ENCODE data around the gene CD47. TPM values are rescaled to one million over a fixed set of nuclear protein-coding genes. Genes with fewer than 3 reads are reported as not detected.
A peak's percentile ranks its signal among the peaks of the same experiment; 100 is the strongest.

CD47 gene
- total RNA-seq, 1 experiment from 2014 or later = 16.3 TPM

DNA sequence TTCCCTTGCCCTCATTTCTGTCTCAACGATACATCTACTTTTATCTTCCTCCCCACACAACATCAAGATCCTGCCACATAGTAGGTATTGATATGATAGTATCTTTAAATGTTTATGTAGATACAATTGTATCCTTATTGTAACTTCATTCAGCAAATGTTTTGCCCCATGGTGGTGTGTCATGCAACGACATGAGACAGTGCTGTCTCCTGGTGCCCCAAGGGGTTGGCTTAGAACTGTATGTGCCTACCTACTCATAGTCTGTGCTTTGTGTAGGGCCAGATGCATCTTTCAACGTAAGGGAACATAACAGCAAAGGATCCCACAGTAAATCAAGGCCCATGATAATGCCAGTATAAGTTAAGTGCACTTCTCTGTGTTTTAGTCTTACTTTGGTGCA is 2.8 kb upstream of the CD47 start:
- no peak for DNase-seq (ENCODE audit: low spot score)
- H3K9me3 Mint-ChIP-seq = no peaks in the 10 kb centered on the region; the same call in 1 of the 2 replicates
- CTCF ChIA-PET = no interaction called here
- ATAC-seq = no peak
- no peak overlapping the region for H3K4me3 Mint-ChIP-seq
- no peak overlapping the region for H3K27ac Mint-ChIP-seq
- peaks cover 12% of the 10 kb centered on the region for H3K4me1 Mint-ChIP-seq
- no peaks in the 10 kb centered on the region for H3K36me3 Mint-ChIP-seq
- TF ChIP-seq ZBTB21 (CRISPR knock-in tag; IDR thresholded peaks at IDR 0.05; ENCODE audit: borderline replicate concordance) (no peak), MXD4 (CRISPR knock-in tag; IDR thresholded peaks at IDR 0.05; ENCODE audit: borderline replicate concordance) (no peak)
- POLR2A ChIA-PET = no interaction called here
- peaks cover 36% of the 10 kb centered on the region for H3K27me3 Mint-ChIP-seq (ENCODE audit: low read depth)

DNA sequence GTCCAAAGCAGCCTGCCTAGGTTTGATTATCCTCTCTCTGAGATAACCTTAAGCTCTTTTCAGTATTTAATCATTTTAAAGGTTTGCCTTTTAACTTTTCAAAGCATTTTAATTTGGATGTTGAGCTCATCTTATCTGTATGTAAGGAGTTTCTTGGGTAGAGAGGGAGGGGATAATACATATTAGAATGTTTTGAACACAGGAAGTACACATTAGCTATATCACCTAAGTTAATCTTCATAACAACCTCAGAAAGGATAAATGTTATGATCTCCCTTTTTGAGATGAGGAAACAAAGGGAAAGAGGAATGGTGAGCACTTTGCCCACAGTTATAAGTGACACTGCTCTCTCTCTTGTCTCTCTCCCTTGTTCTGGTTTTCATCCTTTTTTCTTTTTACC is 2.2 kb upstream of the CD47 start:
- no peak overlapping the region for H3K27ac Mint-ChIP-seq
- CTCF ChIA-PET = no interaction called here
- no peaks in the 10 kb centered on the region; the same call in 1 of the 2 replicates for H3K9me3 Mint-ChIP-seq
- H3K4me3 Mint-ChIP-seq = no peak overlapping the region
- H3K36me3 Mint-ChIP-seq = no peaks in the 10 kb centered on the region
- POLR2A ChIA-PET = no interaction called here
- peaks cover 36% of the 10 kb centered on the region for H3K27me3 Mint-ChIP-seq (ENCODE audit: low read depth)
- TF ChIP-seq ZNF423 (CRISPR knock-in tag; IDR thresholded peaks at IDR 0.05) (no peak), MXD4 (CRISPR knock-in tag; IDR thresholded peaks at IDR 0.05; ENCODE audit: borderline replicate concordance) (no peak), ZBTB21 (CRISPR knock-in tag; IDR thresholded peaks at IDR 0.05; ENCODE audit: borderline replicate concordance) (no peak), ZNF671 (CRISPR knock-in tag; IDR thresholded peaks at IDR 0.05) (no peak), ELF4 (CRISPR knock-in tag; IDR thresholded peaks at IDR 0.05; ENCODE audit: low read depth) (no peak), FOXK1 (CRISPR knock-in tag; IDR thresholded peaks at IDR 0.05) (no peak), TEAD4 (CRISPR knock-in tag; IDR thresholded peaks at IDR 0.05) (no peak), ZNF219 (CRISPR knock-in tag; IDR thresholded peaks at IDR 0.05; ENCODE audit: borderline replicate concordance) (no peak)
- TF ChIP-seq, protein P1, sequence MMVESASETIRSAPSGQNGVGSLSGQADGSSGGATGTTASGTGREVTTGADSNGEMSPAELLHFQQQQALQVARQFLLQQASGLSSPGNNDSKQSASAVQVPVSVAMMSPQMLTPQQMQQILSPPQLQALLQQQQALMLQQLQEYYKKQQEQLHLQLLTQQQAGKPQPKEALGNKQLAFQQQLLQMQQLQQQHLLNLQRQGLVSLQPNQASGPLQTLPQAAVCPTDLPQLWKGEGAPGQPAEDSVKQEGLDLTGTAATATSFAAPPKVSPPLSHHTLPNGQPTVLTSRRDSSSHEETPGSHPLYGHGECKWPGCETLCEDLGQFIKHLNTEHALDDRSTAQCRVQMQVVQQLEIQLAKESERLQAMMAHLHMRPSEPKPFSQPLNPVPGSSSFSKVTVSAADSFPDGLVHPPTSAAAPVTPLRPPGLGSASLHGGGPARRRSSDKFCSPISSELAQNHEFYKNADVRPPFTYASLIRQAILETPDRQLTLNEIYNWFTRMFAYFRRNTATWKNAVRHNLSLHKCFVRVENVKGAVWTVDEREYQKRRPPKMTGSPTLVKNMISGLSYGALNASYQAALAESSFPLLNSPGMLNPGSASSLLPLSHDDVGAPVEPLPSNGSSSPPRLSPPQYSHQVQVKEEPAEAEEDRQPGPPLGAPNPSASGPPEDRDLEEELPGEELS (CRISPR knock-in tag; IDR thresholded peaks at IDR 0.05) = no peak
- TF ChIP-seq, protein P2, sequence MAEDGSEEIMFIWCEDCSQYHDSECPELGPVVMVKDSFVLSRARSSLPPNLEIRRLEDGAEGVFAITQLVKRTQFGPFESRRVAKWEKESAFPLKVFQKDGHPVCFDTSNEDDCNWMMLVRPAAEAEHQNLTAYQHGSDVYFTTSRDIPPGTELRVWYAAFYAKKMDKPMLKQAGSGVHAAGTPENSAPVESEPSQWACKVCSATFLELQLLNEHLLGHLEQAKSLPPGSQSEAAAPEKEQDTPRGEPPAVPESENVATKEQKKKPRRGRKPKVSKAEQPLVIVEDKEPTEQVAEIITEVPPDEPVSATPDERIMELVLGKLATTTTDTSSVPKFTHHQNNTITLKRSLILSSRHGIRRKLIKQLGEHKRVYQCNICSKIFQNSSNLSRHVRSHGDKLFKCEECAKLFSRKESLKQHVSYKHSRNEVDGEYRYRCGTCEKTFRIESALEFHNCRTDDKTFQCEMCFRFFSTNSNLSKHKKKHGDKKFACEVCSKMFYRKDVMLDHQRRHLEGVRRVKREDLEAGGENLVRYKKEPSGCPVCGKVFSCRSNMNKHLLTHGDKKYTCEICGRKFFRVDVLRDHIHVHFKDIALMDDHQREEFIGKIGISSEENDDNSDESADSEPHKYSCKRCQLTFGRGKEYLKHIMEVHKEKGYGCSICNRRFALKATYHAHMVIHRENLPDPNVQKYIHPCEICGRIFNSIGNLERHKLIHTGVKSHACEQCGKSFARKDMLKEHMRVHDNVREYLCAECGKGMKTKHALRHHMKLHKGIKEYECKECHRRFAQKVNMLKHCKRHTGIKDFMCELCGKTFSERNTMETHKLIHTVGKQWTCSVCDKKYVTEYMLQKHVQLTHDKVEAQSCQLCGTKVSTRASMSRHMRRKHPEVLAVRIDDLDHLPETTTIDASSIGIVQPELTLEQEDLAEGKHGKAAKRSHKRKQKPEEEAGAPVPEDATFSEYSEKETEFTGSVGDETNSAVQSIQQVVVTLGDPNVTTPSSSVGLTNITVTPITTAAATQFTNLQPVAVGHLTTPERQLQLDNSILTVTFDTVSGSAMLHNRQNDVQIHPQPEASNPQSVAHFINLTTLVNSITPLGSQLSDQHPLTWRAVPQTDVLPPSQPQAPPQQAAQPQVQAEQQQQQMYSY (CRISPR knock-in tag; IDR thresholded peaks at IDR 0.05) = no peak
- TF ChIP-seq, protein P3, sequence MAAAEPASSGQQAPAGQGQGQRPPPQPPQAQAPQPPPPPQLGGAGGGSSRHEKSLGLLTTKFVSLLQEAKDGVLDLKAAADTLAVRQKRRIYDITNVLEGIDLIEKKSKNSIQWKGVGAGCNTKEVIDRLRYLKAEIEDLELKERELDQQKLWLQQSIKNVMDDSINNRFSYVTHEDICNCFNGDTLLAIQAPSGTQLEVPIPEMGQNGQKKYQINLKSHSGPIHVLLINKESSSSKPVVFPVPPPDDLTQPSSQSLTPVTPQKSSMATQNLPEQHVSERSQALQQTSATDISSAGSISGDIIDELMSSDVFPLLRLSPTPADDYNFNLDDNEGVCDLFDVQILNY (CRISPR knock-in tag; IDR thresholded peaks at IDR 0.05) = no peak
- TF ChIP-seq, protein P4, sequence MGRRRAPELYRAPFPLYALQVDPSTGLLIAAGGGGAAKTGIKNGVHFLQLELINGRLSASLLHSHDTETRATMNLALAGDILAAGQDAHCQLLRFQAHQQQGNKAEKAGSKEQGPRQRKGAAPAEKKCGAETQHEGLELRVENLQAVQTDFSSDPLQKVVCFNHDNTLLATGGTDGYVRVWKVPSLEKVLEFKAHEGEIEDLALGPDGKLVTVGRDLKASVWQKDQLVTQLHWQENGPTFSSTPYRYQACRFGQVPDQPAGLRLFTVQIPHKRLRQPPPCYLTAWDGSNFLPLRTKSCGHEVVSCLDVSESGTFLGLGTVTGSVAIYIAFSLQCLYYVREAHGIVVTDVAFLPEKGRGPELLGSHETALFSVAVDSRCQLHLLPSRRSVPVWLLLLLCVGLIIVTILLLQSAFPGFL (CRISPR knock-in tag; IDR thresholded peaks at IDR 0.05; ENCODE audit: borderline replicate concordance) = no peak
- ATAC-seq = no peak
- peaks cover 12% of the 10 kb centered on the region for H3K4me1 Mint-ChIP-seq
- DNase-seq (ENCODE audit: low spot score) = no peak

DNA sequence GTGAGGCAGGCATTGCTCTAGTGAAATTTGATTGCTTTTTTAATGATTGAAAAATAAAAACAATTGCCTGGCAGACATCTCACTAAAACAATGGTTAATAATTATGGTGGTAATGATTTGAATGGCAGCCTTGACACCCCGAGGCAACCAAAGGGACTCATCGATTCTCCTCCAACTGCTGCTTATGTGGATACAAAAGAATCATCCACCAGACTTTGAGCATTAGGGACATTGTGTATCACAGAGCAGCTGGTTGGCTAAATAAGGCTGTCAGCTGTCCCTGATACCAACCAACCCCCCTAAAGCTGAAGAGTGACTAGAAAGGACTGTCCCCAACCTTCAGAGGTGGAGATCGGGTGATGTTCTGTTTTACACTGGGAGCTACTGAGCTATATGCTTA is 1.7 kb upstream of the CD47 start:
- ChIA-PET POLR2A (interaction anchor here (0.6 kb wide), 1 partner anchor 16 kb away, joined by 3 read pairs; no protein-coding TSS in a partner anchor), CTCF (interaction anchor here (1.6 kb wide), 1 partner anchor 22 kb away, joined by 3 read pairs; no protein-coding TSS in a partner anchor)
- H3K4me1 Mint-ChIP-seq = peaks cover 12% of the 10 kb centered on the region
- ATAC-seq (no peak), DNase-seq (ENCODE audit: low spot score) (no peak)
- no peak overlapping the region for H3K27ac Mint-ChIP-seq
- H3K9me3 Mint-ChIP-seq = no peaks in the 10 kb centered on the region; the same call in 1 of the 2 replicates
- H3K4me3 Mint-ChIP-seq = peak overlapping the region; percentile 85
- H3K36me3 Mint-ChIP-seq = no peaks in the 10 kb centered on the region
- peaks cover 36% of the 10 kb centered on the region for H3K27me3 Mint-ChIP-seq (ENCODE audit: low read depth)
- no peak for TF ChIP-seq ZNF138 (CRISPR knock-in tag; conservative IDR thresholded peaks at IDR 0.05)
- TF ChIP-seq, protein P5, sequence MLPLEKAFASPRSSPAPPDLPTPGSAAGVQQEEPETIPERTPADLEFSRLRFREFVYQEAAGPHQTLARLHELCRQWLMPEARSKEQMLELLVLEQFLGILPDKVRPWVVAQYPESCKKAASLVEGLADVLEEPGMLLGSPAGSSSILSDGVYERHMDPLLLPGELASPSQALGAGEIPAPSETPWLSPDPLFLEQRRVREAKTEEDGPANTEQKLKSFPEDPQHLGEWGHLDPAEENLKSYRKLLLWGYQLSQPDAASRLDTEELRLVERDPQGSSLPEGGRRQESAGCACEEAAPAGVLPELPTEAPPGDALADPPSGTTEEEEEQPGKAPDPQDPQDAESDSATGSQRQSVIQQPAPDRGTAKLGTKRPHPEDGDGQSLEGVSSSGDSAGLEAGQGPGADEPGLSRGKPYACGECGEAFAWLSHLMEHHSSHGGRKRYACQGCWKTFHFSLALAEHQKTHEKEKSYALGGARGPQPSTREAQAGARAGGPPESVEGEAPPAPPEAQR (CRISPR knock-in tag; IDR thresholded peaks at IDR 0.05) = no peak
- TF ChIP-seq NR1H2 (CRISPR knock-in tag; IDR thresholded peaks at IDR 0.05) = no peak
- TF ChIP-seq NFE2L1 (CRISPR knock-in tag; IDR thresholded peaks at IDR 0.05) = no peak
- TF ChIP-seq CBFB (CRISPR knock-in tag; IDR thresholded peaks at IDR 0.05; ENCODE audit: low read depth) = no peak
- TF ChIP-seq, protein P6, sequence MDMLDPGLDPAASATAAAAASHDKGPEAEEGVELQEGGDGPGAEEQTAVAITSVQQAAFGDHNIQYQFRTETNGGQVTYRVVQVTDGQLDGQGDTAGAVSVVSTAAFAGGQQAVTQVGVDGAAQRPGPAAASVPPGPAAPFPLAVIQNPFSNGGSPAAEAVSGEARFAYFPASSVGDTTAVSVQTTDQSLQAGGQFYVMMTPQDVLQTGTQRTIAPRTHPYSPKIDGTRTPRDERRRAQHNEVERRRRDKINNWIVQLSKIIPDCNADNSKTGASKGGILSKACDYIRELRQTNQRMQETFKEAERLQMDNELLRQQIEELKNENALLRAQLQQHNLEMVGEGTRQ (CRISPR knock-in tag; IDR thresholded peaks at IDR 0.05) = no peak
- TF ChIP-seq ATF1 (CRISPR knock-in tag; IDR thresholded peaks at IDR 0.05) = no peak
- no peak for TF ChIP-seq TCF7 (CRISPR knock-in tag; IDR thresholded peaks at IDR 0.05; ENCODE audit: low read depth)
- TF ChIP-seq FOXJ3 (CRISPR knock-in tag; IDR thresholded peaks at IDR 0.05; ENCODE audit: borderline replicate concordance) = no peak
